Measurements from ENCODE around the gene SLC24A4. TPM values are rescaled to one million over a fixed set of nuclear protein-coding genes. Genes with fewer than 3 reads are reported as not detected.

The SLC24A4 gene
- total RNA-seq, 1 experiment from 2014 or later = not detected

DNA sequence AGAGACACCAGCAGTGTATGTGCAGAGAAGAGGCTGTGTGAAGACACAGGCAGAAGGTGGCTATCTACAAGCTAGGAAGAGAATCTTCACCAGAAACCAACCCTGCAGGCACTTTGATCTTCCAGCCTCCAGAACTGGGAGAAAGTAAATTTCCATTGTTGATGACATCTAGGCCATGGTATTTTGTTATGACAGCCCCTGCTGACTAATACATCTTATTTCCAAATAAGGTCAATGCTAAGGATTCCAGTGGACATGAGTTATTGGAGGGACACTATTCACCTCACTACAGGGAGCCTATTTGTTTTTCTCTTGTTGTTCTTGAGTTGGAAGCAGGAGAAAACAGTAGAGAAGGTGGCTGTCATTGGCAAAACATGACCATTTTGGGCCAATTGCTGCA, 102.1 kb downstream of the SLC24A4 start:
- no peak overlapping the region for H3K4me2 ChIP-seq (ENCODE audit: low read length)
- intact Hi-C loops (cut with micrococcal nuclease) = no loop called here

DNA sequence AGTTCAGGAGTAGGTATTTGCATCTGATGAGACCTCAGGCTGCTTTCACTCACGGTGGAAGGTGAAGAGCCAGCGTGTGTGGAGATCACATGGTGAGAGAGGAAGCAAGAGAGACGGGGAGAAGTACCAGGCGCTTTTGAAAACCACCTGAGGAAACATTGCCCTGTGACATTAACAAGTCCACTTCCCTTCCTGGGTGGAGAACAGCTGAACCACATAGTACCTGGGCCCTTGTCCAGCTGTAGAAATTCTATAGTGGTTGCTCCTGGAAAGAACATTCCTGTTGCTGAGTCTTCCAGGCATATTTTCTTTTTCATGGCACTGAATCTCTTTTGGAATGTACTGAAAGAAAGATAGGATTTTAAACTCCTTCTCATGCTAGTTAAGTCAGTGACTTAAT, 103.3 kb downstream of the SLC24A4 start:
- no peaks in the 10 kb centered on the region for H3K79me2 ChIP-seq (ENCODE audit: low read length)
- H3K27ac ChIP-seq (ENCODE audit: low read length) = no peak overlapping the region
- H3K36me3 ChIP-seq (ENCODE audit: low read depth, low read length) = no peaks in the 10 kb centered on the region
- TF ChIP-seq EZH2 (IDR thresholded peaks at IDR 0.05; ENCODE audit: low read length, unreplicated experiment) = no peak
- TF ChIP-seq, protein P1, sequence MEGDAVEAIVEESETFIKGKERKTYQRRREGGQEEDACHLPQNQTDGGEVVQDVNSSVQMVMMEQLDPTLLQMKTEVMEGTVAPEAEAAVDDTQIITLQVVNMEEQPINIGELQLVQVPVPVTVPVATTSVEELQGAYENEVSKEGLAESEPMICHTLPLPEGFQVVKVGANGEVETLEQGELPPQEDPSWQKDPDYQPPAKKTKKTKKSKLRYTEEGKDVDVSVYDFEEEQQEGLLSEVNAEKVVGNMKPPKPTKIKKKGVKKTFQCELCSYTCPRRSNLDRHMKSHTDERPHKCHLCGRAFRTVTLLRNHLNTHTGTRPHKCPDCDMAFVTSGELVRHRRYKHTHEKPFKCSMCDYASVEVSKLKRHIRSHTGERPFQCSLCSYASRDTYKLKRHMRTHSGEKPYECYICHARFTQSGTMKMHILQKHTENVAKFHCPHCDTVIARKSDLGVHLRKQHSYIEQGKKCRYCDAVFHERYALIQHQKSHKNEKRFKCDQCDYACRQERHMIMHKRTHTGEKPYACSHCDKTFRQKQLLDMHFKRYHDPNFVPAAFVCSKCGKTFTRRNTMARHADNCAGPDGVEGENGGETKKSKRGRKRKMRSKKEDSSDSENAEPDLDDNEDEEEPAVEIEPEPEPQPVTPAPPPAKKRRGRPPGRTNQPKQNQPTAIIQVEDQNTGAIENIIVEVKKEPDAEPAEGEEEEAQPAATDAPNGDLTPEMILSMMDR (conservative IDR thresholded peaks at IDR 0.05; ENCODE audit: low read depth, low read length) = no peak
- TF ChIP-seq EZH2phosphoT487 (IDR thresholded peaks at IDR 0.05; ENCODE audit: borderline replicate concordance, low read length) = no peak
- no TSS peak for BruUV-seq (replicated peaks)
- intact Hi-C loops (cut with micrococcal nuclease) = no loop called here
- ChIA-PET CTCF (no interaction called here), POLR2A (ENCODE audit: unreplicated experiment) (no interaction called here)
- no peaks in the 10 kb centered on the region for H3K9me3 ChIP-seq (ENCODE audit: low read length)
- H4K20me1 ChIP-seq (ENCODE audit: low read length) = no peaks in the 10 kb centered on the region
- no peak for DNase-seq
- no peak overlapping the region for H3K4me3 ChIP-seq (ENCODE audit: low read length)
- no peak overlapping the region for H2AFZ ChIP-seq (ENCODE audit: low read length)
- no peaks in the 10 kb centered on the region for H3K27me3 ChIP-seq (ENCODE audit: low read length)
- H3K4me2 ChIP-seq (ENCODE audit: low read length) = no peak overlapping the region
- no peak for ATAC-seq
- no peaks in the 10 kb centered on the region for H3K4me1 ChIP-seq (ENCODE audit: insufficient read depth, low read length)
- H3K9ac ChIP-seq (ENCODE audit: low read length) = no peak overlapping the region
- H3F3A ChIP-seq (ENCODE audit: low read length, unreplicated experiment) = no peaks in the 10 kb centered on the region
- H3K9me2 ChIP-seq (replicated peaks; ENCODE audit: low read length) = no peaks in the 10 kb centered on the region

More for the DNA sequence above, 102.1 kb downstream of the SLC24A4 start:
- H3K9me3 ChIP-seq (ENCODE audit: low read length) = no peaks in the 10 kb centered on the region
- H3K27me3 ChIP-seq (ENCODE audit: low read length) = no peaks in the 10 kb centered on the region
- no peaks in the 10 kb centered on the region for H3K36me3 ChIP-seq (ENCODE audit: low read depth, low read length)
- ChIA-PET POLR2A (ENCODE audit: unreplicated experiment) (no interaction called here), CTCF (no interaction called here)
- no peak overlapping the region for H3K9ac ChIP-seq (ENCODE audit: low read length)
- no peak overlapping the region for H3K27ac ChIP-seq (ENCODE audit: low read length)
- no peak; the same call in 1 of the 2 replicates for ATAC-seq
- H3F3A ChIP-seq (ENCODE audit: low read length, unreplicated experiment) = no peaks in the 10 kb centered on the region
- TF ChIP-seq EZH2 (IDR thresholded peaks at IDR 0.05; ENCODE audit: low read length, unreplicated experiment) = no peak
- DNase-seq = peak; percentile 49
- H3K4me3 ChIP-seq (ENCODE audit: low read length) = no peak overlapping the region
- H3K4me1 ChIP-seq (ENCODE audit: insufficient read depth, low read length) = no peaks in the 10 kb centered on the region
- H3K79me2 ChIP-seq (ENCODE audit: low read length) = no peaks in the 10 kb centered on the region
- no peaks in the 10 kb centered on the region for H4K20me1 ChIP-seq (ENCODE audit: low read length)
- BruUV-seq (replicated peaks) = no TSS peak
- H2AFZ ChIP-seq (ENCODE audit: low read length) = no peak overlapping the region
- H3K9me2 ChIP-seq (replicated peaks; ENCODE audit: low read length) = no peaks in the 10 kb centered on the region

DNA sequence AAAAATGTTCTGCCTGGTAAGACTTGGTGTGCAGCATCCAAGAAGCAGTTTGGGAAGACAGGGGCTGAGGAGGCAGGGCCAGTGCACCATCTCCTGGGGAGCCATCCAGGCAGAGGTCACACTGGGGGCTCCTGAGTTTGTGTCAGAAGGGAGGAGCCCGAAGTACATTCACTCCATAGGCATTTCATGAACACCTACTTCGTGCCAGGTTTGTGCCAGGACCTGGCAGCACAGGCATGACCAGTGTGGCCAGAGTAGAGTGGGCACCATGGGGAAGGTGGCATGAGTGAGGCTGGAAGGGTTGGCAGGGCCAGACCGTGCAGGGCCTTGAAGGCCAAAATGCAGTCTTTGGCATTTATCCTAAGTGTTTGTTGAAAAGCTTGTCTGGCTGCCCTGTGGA, 104.1 kb downstream of the SLC24A4 start:
- no TSS peak for BruUV-seq (replicated peaks)
- Histone ChIP-seq H3K27me3 (ENCODE audit: low read length) (no peaks in the 10 kb centered on the region), H3K36me3 (ENCODE audit: low read depth, low read length) (no peaks in the 10 kb centered on the region), H2AFZ (ENCODE audit: low read length) (no peak overlapping the region), H4K20me1 (ENCODE audit: low read length) (no peaks in the 10 kb centered on the region), H3K4me2 (ENCODE audit: low read length) (no peak overlapping the region), H3K79me2 (ENCODE audit: low read length) (no peaks in the 10 kb centered on the region), H3K9ac (ENCODE audit: low read length) (no peak overlapping the region), H3K4me3 (ENCODE audit: low read length) (no peak overlapping the region), H3K4me1 (ENCODE audit: insufficient read depth, low read length) (no peaks in the 10 kb centered on the region), H3F3A (ENCODE audit: low read length, unreplicated experiment) (no peaks in the 10 kb centered on the region), H3K9me3 (ENCODE audit: low read length) (no peaks in the 10 kb centered on the region), H3K27ac (ENCODE audit: low read length) (no peak overlapping the region), H3K9me2 (replicated peaks; ENCODE audit: low read length) (no peaks in the 10 kb centered on the region)
- intact Hi-C loops (cut with micrococcal nuclease) = no loop called here
- ATAC-seq (no peak), DNase-seq (no peak)
- ChIA-PET CTCF (no interaction called here), POLR2A (ENCODE audit: unreplicated experiment) (no interaction called here)
- TF ChIP-seq EZH2phosphoT487 (IDR thresholded peaks at IDR 0.05; ENCODE audit: borderline replicate concordance, low read length) (no peak), EZH2 (IDR thresholded peaks at IDR 0.05; ENCODE audit: low read length, unreplicated experiment) (no peak)

DNA sequence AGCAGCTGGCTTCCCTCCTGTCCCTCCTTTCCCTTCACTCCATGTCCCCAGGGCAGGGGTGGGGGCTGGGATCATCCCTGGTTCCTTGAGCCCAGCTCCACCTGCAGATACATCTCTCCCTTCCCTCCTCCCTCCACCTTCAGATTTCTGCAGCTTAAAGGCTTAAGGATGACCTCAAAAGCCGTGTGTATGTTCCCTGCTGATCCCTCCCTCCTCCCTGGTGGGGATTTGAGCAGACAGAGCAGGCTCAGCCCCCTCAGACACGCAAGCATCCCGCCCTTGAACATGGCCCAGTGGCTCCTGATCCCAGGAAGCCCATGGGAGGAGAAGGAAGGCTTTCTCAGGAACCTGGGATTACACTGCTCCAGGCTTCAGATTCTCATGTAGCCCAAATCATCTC, 107.7 kb downstream of the SLC24A4 start:
- no peaks in the 10 kb centered on the region for H3K36me3 ChIP-seq (ENCODE audit: low read depth, low read length)
- no peaks in the 10 kb centered on the region for H3K9me2 ChIP-seq (replicated peaks; ENCODE audit: low read length)
- no peaks in the 10 kb centered on the region for H3K9me3 ChIP-seq (ENCODE audit: low read length)
- no peak overlapping the region for H3K27ac ChIP-seq (ENCODE audit: low read length)
- H3K79me2 ChIP-seq (ENCODE audit: low read length) = no peaks in the 10 kb centered on the region
- TF ChIP-seq EZH2 (IDR thresholded peaks at IDR 0.05; ENCODE audit: low read length, unreplicated experiment) (no peak), EZH2phosphoT487 (IDR thresholded peaks at IDR 0.05; ENCODE audit: borderline replicate concordance, low read length) (no peak)
- TF ChIP-seq, protein P1 (conservative IDR thresholded peaks at IDR 0.05; ENCODE audit: low read depth, low read length) = no peak
- BruUV-seq (replicated peaks) = no TSS peak
- intact Hi-C loops (cut with micrococcal nuclease) = no loop called here
- H3K9ac ChIP-seq (ENCODE audit: low read length) = no peak overlapping the region
- ChIA-PET POLR2A (ENCODE audit: unreplicated experiment) (no interaction called here), CTCF (no interaction called here)
- H4K20me1 ChIP-seq (ENCODE audit: low read length) = no peaks in the 10 kb centered on the region
- H3F3A ChIP-seq (ENCODE audit: low read length, unreplicated experiment) = no peaks in the 10 kb centered on the region
- no peak overlapping the region for H3K4me3 ChIP-seq (ENCODE audit: low read length)
- no peaks in the 10 kb centered on the region for H3K27me3 ChIP-seq (ENCODE audit: low read length)
- H3K4me1 ChIP-seq (ENCODE audit: insufficient read depth, low read length) = no peaks in the 10 kb centered on the region
- no peak overlapping the region for H3K4me2 ChIP-seq (ENCODE audit: low read length)
- no peak for ATAC-seq
- DNase-seq = no peak
- no peak overlapping the region for H2AFZ ChIP-seq (ENCODE audit: low read length)
